Measurements from ENCODE around the gene ATP5F1E. TPM values are rescaled to one million over a fixed set of nuclear protein-coding genes. Genes with fewer than 3 reads are reported as not detected.

The ATP5F1E gene
- total and polyA plus RNA-seq, 10 of the 15 experiments (the other 5 are each of a cell fraction or from before 2014, with no cell fraction given) = 49.0 to 407 (median 117) TPM

- TF ChIP-seq CUX1 (IDR thresholded peaks at IDR 0.05; ENCODE audit: insufficient replicate concordance, low read depth, low read length) = no peak
- TF ChIP-seq CHD2 (IDR thresholded peaks at IDR 0.05; ENCODE audit: borderline replicate concordance, low read depth, low read length) = no peak
- TF ChIP-seq CREB1 (IDR thresholded peaks at IDR 0.05; ENCODE audit: low read depth) = no peak
- no peak for TF ChIP-seq TCF7 (IDR thresholded peaks at IDR 0.05; ENCODE audit: borderline replicate concordance)
- no peak for TF ChIP-seq BRCA1 (IDR thresholded peaks at IDR 0.05; ENCODE audit: low read depth, low read length)
- TF ChIP-seq, protein P1, sequence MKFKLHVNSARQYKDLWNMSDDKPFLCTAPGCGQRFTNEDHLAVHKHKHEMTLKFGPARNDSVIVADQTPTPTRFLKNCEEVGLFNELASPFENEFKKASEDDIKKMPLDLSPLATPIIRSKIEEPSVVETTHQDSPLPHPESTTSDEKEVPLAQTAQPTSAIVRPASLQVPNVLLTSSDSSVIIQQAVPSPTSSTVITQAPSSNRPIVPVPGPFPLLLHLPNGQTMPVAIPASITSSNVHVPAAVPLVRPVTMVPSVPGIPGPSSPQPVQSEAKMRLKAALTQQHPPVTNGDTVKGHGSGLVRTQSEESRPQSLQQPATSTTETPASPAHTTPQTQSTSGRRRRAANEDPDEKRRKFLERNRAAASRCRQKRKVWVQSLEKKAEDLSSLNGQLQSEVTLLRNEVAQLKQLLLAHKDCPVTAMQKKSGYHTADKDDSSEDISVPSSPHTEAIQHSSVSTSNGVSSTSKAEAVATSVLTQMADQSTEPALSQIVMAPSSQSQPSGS (IDR thresholded peaks at IDR 0.05; ENCODE audit: low read length) = no peak
- TF ChIP-seq POLR2AphosphoS5 (IDR thresholded peaks at IDR 0.05; ENCODE audit: low read length) = peak; percentile 20
- TF ChIP-seq TCF3 (IDR thresholded peaks at IDR 0.05; ENCODE audit: borderline replicate concordance, insufficient read depth, low read depth, low read length) = no peak; the same call in 1 of the 2 replicates
- TF ChIP-seq SP1 (IDR thresholded peaks at IDR 0.05; ENCODE audit: low read depth, low read length) = no peak
- TF ChIP-seq BCL11A (IDR thresholded peaks at IDR 0.05; ENCODE audit: low read depth, low read length) = no peak
- peak; percentile 28; the same call in 1 of the 2 replicates for TF ChIP-seq SMARCA5 (IDR thresholded peaks at IDR 0.05)
- TF ChIP-seq NR2F1 (conservative IDR thresholded peaks at IDR 0.05) = peak; percentile 96
- no peak for TF ChIP-seq RCOR1 (conservative IDR thresholded peaks at IDR 0.05; ENCODE audit: low read depth, low read length)
- TF ChIP-seq WRNIP1 (IDR thresholded peaks at IDR 0.05; ENCODE audit: borderline replicate concordance, low read depth, low read length) = no peak
- peak in 1 of 2 experiments; percentile 87; a peak in 2 of 4 replicates for TF ChIP-seq BHLHE40 (IDR thresholded peaks at IDR 0.05; ENCODE audit: borderline replicate concordance in 1 of 2, low read depth in 2 of 2, low read length in 1 of 2)
- TF ChIP-seq BCL3 (IDR thresholded peaks at IDR 0.05; ENCODE audit: borderline replicate concordance, insufficient read depth, low read depth, low read length, poor library complexity, severe bottlenecking) = peak; percentile 46
- TF ChIP-seq DPF2 (IDR thresholded peaks at IDR 0.05) = no peak
- TF ChIP-seq FOXM1 (IDR thresholded peaks at IDR 0.05; ENCODE audit: low read depth, low read length) = no peak
- TF ChIP-seq GABPA (IDR thresholded peaks at IDR 0.05; ENCODE audit: low read depth) = no peak
- TF ChIP-seq MTA2 (IDR thresholded peaks at IDR 0.05; ENCODE audit: low read depth) = no peak
- TF ChIP-seq, protein P2, sequence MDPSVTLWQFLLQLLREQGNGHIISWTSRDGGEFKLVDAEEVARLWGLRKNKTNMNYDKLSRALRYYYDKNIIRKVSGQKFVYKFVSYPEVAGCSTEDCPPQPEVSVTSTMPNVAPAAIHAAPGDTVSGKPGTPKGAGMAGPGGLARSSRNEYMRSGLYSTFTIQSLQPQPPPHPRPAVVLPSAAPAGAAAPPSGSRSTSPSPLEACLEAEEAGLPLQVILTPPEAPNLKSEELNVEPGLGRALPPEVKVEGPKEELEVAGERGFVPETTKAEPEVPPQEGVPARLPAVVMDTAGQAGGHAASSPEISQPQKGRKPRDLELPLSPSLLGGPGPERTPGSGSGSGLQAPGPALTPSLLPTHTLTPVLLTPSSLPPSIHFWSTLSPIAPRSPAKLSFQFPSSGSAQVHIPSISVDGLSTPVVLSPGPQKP (IDR thresholded peaks at IDR 0.05; ENCODE audit: low read depth, low read length) = no peak
- TF ChIP-seq RFX5 (IDR thresholded peaks at IDR 0.05; ENCODE audit: low read depth, low read length) = no peak
Observed at GRCh38 chr20:59006864-59007664, 25.1 kb downstream of the ATP5F1E start, which contains the start of gene CTSZ (continued).

Data from GM12878 (cell line).